ENCODE results near the gene SNAP29.

- TF ChIP-seq, protein P1, sequence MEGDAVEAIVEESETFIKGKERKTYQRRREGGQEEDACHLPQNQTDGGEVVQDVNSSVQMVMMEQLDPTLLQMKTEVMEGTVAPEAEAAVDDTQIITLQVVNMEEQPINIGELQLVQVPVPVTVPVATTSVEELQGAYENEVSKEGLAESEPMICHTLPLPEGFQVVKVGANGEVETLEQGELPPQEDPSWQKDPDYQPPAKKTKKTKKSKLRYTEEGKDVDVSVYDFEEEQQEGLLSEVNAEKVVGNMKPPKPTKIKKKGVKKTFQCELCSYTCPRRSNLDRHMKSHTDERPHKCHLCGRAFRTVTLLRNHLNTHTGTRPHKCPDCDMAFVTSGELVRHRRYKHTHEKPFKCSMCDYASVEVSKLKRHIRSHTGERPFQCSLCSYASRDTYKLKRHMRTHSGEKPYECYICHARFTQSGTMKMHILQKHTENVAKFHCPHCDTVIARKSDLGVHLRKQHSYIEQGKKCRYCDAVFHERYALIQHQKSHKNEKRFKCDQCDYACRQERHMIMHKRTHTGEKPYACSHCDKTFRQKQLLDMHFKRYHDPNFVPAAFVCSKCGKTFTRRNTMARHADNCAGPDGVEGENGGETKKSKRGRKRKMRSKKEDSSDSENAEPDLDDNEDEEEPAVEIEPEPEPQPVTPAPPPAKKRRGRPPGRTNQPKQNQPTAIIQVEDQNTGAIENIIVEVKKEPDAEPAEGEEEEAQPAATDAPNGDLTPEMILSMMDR (conservative IDR thresholded peaks at IDR 0.05; ENCODE audit: low read depth in 2 of 2) = no peak
- TF ChIP-seq POLR2AphosphoS5 (IDR thresholded peaks at IDR 0.05; ENCODE audit: low read depth) (no peak), CREB1 (CRISPR knock-in tag; IDR thresholded peaks at IDR 0.05; ENCODE audit: low read depth) (no peak), REST (IDR thresholded peaks at IDR 0.05; ENCODE audit: unreplicated experiment) (no peak), EZH2phosphoT487 (IDR thresholded peaks at IDR 0.05; ENCODE audit: unreplicated experiment) (no peak), EZH2 (IDR thresholded peaks at IDR 0.05; ENCODE audit: low read depth, unreplicated experiment) (no peak), JUNB (IDR thresholded peaks at IDR 0.05; ENCODE audit: unreplicated experiment) (no peak), ZNF462 (CRISPR knock-in tag; IDR thresholded peaks at IDR 0.05) (no peak)
Observed at GRCh38 chr22:20859615-20860014, 808 bp downstream of the SNAP29 start.

Measured in GM23338 (cell line).